Endometrium (tissue), 2 donors: Measurements from ENCODE around the gene C2orf68.
"Not testable (repeated sequence)": the region's sequence is repeated elsewhere in the genome, so short reads cannot be mapped to it uniquely, and the experiment has no call there.

Experiments used
- FAIRE-seq: peaks from 2 replicates; lab custom pipeline; 2012; peaks lifted over from hg19 to GRCh38; lab: Jason Lieb, UNC
- donor health status: control.
- donor health status: control.

Gene C2orf68

DNA sequence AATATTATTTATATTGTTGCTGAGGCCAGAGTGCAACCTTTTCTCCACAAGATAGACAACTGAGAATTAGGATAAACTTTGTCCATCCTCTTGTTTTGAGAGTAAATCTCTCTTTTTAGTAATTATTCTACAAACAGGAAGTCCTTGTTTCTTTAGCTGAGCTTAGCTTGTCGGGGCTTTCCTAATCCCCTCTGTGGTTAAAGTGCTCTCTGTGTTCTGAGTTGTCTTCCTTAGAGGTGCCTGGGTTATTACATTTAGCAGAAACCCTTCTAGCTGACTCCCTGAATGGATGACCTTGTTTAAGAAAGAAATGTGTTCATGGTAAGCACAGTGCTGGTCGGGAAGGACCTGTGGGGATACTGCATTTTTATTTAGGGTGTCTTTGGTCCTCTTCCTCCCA lies 16.8 kb upstream of the C2orf68 start:
- FAIRE-seq: no peak

- FAIRE-seq: no peak
Measured at GRCh38 chr2:85623991-85624390, 12.1 kb upstream of the C2orf68 start.

GRCh38 chr2:85621338-85621737 lies 9.5 kb upstream of the C2orf68 start:
- no peak for FAIRE-seq

- FAIRE-seq: no peak
Measured at GRCh38 chr2:85619617-85620016, 7.8 kb upstream of the C2orf68 start.

DNA sequence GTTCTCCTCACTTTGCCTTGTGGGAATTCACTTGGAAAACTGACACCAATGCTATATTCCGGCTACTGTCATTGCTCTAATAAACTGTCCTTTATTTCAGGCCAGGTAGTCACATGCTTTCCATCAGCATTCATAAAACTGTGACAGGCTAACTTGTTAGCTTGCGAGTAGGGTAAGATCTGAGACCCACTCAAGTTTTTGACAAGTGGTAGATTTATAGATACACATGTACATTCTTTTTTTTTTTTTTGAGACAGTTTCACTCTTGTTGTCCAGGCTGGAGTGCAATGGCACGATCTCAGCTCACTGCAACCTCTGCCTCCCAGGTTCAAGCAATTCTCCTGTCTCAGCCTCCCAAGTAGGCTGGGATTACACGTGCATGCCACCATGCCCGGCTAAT lies 5.9 kb upstream of the C2orf68 start:
- FAIRE-seq: not testable (repeated sequence)

- FAIRE-seq: no peak
Measured at GRCh38 chr2:85615413-85615728, 3.5 kb upstream of the C2orf68 start.

GRCh38 chr2:85614757-85615156 lies 2.9 kb upstream of the C2orf68 start:
- FAIRE-seq: not testable (repeated sequence)

- FAIRE-seq: no peak
Measured at GRCh38 chr2:85613717-85614515, 2.0 kb upstream of the C2orf68 start.

GRCh38 chr2:85611217-85611704 lies 605 bp downstream of the C2orf68 start:
- no peak for FAIRE-seq

DNA sequence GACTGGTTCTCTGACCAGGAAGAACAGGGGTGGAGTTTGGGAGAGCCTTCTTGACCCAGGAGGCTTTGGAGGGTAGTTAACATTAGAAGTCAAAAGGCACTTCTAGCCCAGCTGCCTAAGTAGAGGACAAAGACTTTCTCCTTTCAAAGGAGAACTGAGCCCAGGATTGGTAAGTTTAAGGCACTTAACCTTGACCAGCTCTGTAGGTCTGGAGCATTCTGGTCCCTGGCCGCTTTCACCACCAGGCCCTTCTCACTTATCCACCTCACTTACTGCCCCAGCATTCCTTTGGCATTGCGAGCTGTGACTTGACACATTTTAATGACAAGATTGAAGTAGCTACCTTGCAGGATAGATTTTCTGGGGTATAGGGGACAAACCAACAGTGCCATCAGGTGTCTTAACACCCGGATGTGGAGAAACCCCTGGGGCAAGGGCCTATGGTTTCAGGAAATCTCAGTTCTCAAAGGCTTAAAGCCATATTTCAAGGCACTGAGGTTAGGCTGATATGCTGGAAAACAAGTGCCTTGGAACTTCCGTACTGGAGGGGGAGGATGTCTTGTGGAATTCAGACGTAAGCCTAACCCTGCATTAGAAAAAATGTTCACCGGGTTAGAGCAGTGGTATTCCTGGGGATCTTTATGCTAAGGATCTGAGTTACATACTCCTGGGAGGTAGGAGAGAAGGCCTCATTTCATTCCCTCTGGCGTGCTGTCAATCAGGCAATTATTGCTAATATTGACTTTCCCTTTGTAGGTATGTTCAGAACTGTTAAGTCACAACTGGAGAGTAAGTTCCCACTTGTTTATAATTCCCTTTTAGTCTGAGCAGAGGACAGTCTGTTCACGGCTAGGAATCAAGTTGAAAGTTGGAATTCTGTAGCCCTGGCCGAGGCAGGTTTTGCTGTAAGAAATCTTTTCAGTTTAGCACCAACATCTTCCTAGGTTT lies 4.3 kb downstream of the C2orf68 start:
- FAIRE-seq: no peak

- FAIRE-seq: no peak
Measured at GRCh38 chr2:85606116-85606455, 5.8 kb downstream of the C2orf68 start.

GRCh38 chr2:85605406-85606115 lies 6.3 kb downstream of the C2orf68 start:
- no peak for FAIRE-seq

DNA sequence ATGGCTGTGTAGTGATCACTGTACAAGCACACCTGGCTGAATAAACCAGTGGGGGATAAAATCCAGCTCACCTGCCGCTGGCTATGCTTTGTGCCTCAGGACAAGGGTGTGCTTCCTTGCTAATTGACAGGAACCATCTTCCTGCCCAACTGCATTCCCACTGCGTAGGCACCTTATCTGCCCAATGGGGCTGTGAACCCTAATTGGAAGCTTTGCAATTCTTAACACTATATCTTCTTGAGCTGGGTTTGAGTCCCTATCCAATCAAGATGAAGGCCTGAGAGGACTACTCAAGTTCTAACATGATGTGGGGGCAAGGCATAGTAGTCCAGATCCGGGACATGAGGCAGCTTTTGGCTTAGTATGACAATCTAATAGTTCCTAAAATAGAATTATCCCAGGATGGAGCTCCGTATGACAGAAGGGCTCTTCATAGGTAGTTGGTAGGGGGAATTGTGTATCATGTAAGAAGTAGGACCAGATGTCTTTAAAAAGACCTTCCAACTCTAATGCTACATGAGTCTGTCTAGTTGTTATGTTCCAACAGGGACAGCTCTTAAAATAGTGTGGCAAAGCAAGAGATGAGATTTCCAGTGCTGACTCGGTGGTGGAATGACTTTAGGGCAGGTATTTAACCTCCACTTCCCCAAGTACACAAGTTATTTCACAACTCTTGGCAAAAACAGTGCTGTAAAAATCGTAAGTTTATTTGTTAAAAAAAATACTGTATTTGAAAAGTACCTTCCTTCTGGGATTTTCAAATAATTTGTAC lies 7.1 kb downstream of the C2orf68 start:
- FAIRE-seq: no peak

DNA sequence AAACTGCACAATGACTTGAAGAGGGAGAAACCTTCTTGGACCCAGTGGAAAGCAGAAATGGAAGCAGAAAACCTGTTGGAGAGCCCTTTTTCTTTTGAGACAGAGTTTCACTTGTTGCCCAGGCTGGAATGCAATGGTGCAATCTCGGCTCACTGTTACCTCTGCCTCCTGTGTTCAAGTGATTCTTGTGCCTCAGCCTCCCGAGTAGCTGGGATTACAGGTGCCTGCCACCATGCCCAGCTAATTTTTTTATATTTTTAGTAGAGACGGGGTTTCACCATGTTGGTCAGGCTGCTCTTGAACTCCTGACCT lies 7.8 kb downstream of the C2orf68 start:
- FAIRE-seq: not testable (repeated sequence)

- FAIRE-seq: no peak
Measured at GRCh38 chr2:85602476-85603234, 9.2 kb downstream of the C2orf68 start, which contains the start of gene TMEM150A. TMEM150A (minus strand) TSS chr2:85602698; CDS start chr2:85601948, 750 bp downstream.

DNA sequence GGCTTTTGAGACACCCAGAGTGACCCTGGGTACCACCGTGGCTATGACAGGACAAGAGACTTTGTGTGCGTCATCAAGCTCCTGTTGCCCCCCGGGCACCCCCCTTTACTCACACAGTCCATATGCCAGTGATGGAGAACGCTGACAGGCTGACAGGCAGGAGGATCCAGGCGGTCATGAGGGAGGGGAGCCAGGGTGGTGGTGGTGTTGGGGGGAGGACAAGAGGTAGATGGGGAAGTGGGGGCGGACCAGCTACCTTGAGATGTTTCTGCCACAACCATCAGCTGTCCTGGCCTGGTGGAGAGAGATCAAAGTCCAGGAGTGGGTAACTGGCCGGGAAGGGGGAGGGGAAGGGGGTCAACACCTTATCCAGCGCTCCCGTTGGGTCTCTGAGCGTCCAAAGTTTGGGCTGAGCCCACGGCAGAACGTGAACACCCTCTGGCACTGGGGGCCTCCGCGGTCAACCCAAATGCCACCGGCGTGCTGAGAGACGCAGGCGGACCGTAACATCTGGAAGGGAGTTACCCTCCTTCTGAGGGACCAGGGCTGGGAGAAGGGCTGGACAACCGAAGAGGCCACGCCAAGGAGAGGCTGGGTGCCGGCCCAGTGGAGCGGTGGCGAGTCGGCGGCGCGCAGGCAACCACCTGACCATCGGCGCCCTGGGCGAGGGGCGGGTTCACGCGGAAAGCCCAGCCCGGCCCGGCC lies 9.9 kb downstream of the C2orf68 start:
- FAIRE-seq: no peak

- FAIRE-seq: no peak
Measured at GRCh38 chr2:85600951-85601770, 10.7 kb downstream of the C2orf68 start.

GRCh38 chr2:85600235-85600575 lies 11.7 kb downstream of the C2orf68 start:
- FAIRE-seq: no peak

- FAIRE-seq: no peak
Measured at GRCh38 chr2:85599468-85600234, 12.2 kb downstream of the C2orf68 start.
